HG03378 (cell line): ENCODE results near the gene B3GNT5.
A peak's percentile ranks its signal among the peaks of the same experiment; 100 is the strongest.

ENCODE experiments used
- ATAC-seq: cut with Tn5 transposase; IDR thresholded peaks from one replicate; pipeline ENCODE4 v1.9.1; 2021; ENCODE audit warnings: mild to moderate bottlenecking, moderate library complexity; ENCODE audit not compliant: unreplicated experiment

Gene B3GNT5

DNA sequence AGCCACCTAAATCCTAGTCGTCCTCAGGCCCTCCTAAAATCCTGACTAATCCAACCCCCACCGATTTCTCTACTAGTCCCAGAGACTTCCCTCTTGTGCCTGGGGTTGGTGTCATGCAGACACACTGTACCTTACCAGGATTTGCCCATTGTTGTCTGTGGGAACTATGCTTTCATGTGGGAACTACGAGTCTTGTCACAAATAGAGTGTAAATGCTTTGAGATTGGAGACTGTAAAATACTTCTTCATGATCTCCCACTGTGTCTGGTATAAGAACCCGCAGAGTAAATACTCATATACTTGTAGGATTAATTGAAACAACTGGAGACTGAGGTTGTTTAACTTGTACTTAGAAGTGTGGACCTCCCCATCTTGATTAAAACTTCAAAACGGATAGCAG lies 11.2 kb downstream of the B3GNT5 start:
- no peak for ATAC-seq

DNA sequence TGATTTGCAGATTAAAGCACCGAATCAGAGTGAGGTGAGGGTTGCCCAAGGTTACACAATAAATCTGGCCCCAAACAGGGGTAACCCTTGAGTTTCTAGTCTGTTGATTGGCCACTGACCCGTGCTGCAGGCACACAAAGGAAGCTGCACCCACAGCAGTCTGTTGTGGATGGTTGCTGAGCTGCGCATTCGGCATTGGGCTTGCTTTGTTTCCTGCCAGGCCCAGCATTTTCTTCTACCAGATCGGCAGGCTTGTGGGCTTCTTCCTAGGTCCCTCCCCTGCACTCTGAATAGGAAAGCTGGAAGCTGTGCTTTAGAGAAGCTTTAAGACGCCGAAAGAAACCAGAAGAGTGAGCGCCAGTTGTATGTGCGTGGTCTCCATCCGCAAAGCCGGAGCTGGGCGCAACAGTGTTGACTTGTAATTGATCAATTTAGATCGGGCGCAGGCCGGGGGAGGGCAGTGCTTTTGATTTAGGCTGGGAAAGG lies 12.1 kb downstream of the B3GNT5 start:
- no peak for ATAC-seq

DNA sequence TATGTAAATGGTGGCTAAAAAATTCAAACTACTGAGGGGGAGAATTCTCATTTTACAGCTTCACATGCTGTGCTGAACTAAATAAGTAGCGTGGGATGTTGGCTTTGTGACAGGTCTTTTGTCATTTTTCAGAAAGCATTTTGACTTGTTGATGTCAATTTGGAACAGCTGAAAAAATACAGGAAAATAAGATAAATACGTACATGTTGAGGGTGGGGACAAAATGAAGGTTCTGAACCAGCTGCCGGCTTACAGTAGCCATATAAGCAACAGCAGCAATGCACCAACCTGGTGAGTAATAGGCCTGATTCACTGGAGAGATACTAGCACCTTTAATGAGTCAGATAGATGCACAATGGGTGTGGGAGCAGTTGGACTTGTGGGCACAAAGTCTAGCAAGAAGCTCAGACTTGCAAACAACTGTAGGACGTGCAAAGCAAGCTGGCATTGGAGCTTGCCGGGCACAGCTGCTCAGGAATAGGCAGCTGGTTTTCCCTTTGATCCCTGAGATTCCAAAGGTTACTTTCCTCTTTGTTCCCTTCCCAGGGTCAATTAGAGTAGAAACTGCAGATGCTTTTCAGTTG lies 12.9 kb downstream of the B3GNT5 start:
- no peak for ATAC-seq

DNA sequence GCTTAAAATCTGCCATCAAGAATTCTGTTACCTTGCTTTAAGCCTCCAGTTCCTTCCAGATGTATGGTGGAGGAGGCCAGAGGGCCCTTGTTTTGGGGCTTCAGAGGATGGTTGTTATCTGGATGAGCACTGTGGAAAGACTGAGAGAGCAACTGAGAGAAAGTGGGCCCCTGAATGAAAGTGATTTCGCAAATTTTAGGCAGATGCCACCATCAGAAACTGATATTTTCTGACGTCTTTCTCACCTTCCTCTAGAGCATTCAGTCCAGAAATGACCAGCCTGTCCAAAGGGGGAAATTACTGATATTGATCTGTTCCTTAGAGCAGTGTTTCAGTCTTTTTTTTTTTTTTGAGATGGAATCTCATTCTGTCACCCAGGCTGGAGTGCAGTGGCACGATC lies 13.4 kb downstream of the B3GNT5 start:
- no peak for ATAC-seq

DNA sequence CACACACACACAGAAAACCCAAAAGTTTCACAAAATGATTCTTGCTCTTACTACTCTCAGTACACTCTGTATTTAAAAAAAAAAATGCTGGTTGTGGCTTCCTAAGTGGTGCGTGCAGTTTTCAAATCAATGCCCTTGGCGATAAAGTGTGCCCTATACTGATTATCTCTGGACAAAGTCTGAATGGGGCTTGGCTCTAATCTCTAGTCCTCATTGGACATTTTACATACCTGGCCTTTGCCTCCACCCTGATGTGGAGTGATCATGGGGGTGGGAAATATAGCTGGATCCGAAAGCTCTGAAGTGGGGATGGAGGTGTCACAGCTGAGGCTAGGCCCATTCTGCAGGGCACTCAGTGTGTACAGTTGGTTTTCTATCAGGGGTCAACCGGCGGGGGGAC lies 14.1 kb downstream of the B3GNT5 start:
- no peak for ATAC-seq

DNA sequence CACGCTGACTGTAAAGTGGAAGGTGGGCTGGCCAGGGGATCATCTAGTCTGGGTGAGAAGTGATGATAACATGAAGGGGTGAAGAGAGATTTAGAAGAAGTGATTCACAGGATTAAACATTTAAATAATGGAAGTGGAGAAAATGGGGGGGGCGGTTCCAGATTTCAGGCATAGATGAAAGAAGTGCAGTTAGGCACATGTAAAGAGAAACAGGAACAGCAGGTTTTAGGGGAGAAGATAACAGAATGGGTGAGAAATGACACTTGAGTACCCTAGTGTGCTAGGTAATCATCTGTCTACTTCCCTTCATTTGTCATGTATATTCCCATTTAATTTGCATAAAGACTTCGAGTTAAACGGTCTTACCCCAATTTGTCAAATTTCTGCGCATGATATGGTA lies 15.3 kb downstream of the B3GNT5 start:
- ATAC-seq: no peak

DNA sequence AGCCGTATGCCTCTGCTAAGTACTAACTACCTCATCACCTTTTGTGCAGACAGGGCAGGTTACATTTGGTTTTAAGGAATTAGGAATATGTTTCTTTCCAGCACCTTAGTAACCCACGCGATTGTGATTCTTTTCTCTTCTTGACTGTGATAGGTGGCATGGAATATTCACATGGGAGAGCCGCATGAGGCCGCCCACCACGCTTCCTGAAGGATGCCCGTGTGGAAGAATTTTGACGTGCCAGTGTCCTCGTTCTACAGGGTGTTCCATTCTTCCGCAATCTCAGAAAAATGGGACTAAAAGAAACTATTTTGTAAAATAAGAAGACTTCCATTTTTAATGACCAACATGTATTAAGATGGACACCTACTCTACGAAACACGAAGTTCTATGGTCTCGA lies 16.3 kb downstream of the B3GNT5 start:
- ATAC-seq: no peak

DNA sequence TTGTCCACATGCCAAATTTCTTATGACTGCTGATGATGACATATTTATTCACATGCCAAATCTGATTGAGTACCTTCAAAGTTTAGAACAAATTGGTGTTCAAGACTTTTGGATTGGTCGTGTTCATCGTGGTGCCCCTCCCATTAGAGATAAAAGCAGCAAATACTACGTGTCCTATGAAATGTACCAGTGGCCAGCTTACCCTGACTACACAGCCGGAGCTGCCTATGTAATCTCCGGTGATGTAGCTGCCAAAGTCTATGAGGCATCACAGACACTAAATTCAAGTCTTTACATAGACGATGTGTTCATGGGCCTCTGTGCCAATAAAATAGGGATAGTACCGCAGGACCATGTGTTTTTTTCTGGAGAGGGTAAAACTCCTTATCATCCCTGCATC lies 17.3 kb downstream of the B3GNT5 start:
- ATAC-seq: no peak

DNA sequence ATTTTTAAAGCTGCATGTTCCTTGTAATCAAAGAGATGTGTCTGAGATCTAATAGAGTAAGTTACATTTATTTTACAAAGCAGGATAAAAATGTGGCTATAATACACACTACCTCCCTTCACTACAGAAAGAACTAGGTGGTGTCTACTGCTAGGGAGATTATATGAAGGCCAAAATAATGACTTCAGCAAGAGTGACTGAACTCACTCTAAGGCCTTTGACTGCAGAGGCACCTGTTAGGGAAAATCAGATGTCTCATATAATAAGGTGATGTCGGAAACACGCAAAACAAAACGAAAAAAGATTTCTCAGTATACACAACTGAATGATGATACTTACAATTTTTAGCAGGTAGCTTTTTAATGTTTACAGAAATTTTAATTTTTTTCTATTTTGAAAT lies 19.1 kb downstream of the B3GNT5 start:
- ATAC-seq: no peak

DNA sequence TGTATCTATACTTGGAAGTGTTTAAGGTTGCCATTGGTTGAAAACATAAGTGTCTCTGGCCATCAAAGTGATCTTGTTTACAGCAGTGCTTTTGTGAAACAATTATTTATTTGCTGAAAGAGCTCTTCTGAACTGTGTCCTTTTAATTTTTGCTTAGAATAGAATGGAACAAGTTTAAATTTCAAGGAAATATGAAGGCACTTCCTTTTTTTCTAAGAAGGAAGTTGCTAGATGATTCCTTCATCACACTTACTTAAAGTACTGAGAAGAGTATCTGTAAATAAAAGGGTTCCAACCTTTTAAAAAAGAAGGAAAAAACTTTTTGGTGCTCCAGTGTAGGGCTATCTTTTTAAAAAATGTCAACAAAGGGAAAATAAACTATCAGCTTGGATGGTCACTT lies 19.7 kb downstream of the B3GNT5 start:
- ATAC-seq: no peak

DNA sequence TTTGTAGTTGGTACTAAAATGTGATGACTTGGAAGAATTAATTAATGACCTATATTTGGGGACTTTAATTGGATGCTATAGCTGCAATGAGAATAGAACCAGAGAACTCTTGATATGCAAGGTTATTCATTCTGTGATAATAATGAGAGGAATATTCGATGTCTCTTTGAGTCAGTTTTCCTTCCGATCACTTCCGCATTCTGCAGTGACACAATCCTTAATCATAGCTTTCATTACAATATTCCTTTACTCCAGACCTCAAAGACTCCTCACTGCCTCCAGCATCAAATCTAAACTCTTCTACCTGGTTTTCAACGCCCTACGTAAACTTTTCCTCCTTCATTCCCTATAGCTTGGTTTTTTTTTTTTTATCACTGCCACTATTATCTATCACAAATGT lies 21.6 kb downstream of the B3GNT5 start:
- ATAC-seq: no peak

DNA sequence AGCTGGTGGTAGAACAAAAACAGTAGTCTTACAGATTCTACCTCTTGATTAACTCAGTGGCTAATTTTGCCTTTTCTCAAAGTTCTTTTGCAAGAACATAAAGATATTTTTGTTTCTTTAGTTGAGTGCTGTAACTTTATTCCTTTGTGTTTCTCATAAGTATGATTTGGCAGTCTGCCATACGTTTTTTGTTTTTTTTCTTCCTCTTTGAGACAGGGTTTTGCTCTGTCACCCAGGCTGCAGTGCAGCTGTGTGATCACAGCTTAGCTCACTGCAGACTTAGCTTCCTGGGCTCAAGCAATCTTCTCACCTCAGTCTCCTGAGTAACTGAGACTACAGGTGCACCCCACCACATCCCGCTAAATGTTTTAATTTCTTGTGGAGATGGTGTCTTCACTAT lies 22.4 kb downstream of the B3GNT5 start:
- ATAC-seq: no peak

DNA sequence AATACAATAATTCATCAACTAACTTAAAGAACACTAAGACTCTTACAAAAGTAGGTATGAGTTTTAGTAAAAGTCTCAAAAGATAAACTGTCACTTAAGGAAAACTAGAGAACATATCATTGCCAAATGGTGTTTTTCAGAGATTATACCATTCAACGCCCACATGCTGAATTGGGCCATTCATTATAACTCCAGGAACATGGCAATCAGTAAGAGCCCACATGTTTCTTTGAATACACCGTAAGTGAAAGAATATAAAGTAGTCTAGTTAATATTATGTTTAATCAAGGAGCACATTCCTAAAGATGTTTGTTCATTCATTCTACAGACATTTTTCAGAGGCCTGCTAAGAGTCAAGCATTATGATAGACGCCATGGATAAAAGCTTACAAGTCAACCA lies 22.9 kb downstream of the B3GNT5 start:
- no peak for ATAC-seq

DNA sequence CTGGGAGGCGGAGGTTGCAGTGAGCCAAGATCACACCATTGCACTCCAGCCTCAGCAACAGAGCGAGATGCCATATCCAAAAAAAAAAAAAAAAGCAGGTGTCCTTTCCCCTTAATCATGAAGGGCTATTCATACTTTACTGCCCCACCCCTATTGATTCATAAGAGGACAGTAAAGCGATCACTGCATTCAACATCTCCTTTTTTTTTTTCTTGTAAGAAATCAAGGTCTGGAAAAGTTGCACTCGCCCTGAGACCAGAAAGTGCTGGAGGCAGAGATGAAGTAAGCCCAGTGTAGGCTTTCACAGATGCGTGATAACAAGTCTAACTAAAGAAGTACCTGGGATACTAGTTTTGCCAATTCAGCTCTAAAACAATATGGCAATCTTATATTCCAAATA lies 24.2 kb downstream of the B3GNT5 start:
- no peak for ATAC-seq

DNA sequence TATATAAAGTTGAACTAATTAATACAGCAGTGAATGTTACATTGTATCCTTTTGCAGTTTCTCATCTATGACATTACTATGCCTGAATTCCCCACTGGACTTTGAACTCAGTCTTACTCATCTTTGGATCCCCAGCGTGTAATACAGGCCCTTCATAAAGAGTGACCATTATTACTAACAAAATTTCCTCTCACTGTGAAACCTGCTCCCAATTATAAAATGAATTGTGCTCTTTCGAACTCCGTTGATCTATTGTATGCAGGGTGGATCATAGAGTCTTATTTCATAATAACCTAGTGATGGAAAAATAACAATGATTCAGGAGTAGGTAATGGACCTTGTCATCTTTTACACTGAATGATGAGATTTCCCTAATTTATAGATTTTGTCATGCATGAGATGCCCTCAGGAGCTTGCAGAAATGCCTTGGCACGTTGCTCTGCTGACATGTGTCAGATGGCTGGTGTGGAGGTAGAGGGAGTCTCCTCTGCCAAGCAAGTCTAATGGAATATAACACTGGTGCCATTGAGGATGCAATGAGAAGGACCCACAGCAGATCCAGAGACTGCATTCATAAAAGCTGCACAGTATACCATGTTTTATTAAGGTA lies 25.5 kb downstream of the B3GNT5 start:
- ATAC-seq: no peak

DNA sequence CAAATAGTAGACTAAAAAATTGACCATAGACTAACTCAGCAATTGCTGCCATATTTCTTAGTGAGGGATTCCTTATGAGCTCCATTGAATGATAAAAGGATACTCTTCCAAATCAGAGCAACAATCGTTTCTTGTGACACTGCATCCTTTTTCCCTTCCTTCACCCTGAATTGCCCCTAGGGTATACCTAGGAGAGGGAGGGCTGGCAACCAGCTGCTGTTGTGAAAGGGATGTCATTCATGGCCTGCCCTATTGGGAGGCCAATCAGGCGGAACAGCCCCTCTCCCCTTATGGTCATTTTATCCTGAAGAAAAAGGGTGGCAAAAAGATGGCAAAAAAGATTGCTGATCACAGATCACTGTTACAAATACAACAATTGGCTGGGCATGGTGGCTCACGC lies 26.3 kb downstream of the B3GNT5 start:
- ATAC-seq: no peak

DNA sequence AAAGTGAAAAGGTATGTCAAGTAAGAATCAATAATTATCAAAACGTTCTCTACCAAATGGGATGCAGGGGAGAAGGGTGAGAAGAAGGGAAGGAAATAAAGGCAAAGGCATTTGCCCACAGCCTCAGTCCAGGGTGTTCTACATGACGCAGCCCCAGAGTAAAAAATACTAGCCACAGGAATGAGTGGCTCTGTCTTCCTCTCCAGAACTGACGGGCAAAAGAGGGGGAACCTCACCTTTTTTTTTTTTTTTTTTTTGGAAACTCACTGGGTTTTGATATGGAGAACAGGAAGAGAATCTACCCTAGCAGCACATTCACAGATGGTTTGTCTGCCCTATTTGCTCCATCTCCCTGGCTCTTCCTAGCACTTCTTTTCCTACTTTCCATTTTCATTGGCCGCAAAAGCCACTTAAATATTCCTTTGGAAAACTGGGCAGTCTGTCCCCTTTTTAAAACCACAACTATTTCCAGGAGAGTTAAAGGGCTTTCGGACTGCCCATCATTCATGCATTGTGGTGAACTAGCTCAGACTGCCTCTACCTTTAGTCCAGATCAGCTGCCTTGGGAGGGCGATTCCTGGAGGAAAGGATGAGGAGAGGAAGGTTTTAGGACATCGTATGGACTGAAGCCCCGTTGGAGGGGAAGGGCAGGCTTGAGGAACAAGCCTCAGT lies 28.2 kb downstream of the B3GNT5 start:
- no peak for ATAC-seq

DNA sequence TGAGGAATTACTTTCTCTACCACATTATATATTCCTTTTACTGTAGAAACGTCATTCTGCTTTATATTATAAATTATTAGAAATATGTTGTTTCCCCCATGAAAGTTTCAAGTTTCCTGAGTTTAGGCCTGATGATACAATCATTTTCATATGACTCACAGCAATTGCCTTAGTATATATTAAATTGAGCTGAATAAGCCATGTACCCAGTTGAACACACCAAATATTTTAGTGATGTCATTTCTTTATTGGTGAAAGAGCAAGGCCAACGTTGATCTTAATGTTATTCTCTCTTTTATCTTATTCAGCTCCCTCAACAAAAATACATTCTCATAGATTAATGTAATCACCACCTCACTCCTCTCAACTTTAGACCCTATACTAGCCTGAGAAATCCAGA lies 30.8 kb downstream of the B3GNT5 start:
- ATAC-seq: no peak

DNA sequence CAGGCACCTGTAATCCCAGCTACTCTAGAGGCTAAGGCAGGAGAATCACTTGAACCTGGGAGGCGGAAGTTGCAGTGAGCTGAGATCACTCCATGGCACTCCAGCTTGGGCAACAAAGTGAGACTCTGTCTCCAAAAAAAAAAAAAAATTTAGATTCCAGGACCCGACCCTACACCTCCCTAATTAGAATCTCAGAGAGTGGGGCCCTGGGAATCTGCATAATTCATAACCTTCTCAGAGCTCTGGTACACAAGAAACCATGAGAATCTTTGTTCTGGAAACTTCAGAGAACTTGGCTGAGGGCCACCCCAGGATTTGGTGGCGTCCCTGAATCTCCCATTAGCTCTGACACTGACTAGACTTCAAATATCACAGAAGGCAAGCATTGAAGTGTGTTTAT lies 31.5 kb downstream of the B3GNT5 start:
- ATAC-seq: no peak

DNA sequence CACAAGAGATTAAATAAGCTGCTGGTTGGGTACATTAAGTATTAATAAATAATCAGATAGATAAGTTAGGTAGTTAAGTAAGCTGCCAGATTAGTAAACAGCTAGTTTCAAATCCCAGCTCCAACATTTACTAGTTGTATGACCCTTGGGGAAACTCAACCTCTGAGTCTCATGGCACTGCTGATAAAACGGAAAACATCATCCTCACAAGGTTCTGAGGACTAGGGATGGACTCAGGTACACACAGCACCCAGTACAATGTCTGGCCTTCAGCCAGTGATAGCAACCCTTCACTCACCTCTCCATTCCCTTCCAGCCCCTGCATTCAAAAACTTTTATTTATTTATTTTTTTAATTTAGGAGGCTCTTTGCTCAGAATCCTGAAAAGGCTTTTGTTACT lies 32.3 kb downstream of the B3GNT5 start:
- ATAC-seq: no peak

DNA sequence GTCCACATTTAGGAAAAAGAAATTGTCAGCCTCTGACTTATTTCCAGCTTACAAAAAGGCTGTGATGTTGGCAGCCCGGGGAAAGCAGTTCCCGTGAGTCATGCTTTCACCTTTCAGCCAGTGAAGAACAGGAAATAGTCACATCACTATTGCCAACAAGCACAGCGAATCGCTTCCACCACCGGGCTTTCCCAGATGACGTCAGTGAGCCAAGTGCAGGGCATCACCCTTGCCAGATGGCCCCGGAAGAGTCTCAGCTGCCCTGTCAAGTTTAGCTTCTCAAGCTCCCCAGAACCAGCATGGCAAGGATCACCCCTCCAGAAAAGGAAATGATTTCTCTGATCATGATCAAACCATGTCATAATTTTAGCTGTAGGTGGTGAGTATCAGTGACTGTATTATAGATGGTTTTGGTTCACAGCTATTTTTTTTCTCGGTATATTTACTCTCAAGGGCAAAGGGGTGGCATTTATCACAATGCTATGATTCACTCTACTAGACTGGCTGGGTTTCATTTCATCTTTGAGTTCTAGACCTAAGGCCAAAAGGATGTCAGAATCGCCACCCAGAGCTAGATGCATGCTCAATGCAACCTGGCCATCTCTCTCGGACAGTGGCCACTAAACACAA lies 32.9 kb downstream of the B3GNT5 start:
- ATAC-seq: peak; percentile 98

DNA sequence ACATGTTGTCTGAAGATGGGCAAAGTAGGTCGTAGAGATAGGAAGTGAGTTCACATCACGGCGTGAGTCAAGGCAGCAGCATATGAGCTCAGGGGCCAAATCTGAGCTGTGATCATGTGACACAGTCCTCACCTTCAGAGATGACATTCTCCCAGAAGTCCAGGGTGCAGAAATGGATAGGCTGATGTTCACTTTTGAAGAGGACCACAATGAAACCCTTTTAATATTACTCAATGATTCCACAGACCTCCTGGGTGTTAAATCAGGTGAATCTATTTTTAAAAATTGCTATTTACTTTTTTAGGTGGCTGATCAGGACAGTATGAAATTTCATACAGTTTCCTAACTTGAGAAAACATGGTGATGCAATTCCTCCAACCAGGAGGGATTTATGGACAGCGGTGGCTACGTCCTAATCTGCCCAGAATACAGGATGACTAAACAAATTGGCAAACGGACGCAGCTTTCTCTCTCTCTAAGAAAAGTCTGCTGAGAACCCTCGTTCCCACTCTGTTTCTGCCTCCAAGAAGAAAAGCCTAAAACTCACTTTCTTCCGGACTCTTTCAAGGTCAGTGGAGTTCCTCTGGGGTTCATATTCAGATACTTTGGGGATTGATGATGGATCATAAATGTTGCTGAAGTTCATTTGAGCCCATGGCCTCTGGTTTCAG lies 34.4 kb downstream of the B3GNT5 start:
- ATAC-seq: no peak
